HG02981 (cell line): ENCODE measurements around the gene TIPARP.
"Not testable (repeated sequence)": the region's sequence is repeated elsewhere in the genome, so short reads cannot be mapped to it uniquely, and the experiment has no call there.

Source experiments
- ATAC-seq: cut with Tn5 transposase; IDR thresholded peaks from one replicate; pipeline ENCODE4 v1.9.1; 2021; ENCODE audit warnings: mild to moderate bottlenecking, moderate library complexity; ENCODE audit not compliant: unreplicated experiment

Gene TIPARP

DNA sequence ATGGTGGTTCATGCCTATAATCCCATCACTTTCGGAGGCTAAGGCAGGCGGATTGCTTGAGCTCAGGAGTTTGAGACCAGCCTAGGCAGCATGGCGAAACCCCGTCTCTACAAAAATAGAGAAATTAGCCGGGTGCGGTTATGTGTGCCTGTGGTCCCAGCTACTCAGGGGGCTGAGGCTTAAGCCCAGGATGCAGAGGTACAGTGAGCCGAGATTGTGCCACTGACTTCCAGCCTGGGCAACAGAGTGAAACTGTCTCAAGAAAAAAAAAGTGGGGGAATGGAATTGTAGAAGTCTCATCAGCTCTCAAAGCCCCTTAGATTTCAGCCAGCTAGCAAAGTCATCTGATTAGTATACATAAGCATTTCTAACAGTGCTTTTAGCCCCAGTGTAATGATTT lies 33.2 kb downstream of the TIPARP start:
- ATAC-seq: no peak

GRCh38 chr3:156710429-156710828 lies 36.0 kb downstream of the TIPARP start:
- ATAC-seq: no peak

- no peak for ATAC-seq
These were observed 36.7 kb downstream of the TIPARP start for GRCh38 chr3:156711113-156711512.

DNA sequence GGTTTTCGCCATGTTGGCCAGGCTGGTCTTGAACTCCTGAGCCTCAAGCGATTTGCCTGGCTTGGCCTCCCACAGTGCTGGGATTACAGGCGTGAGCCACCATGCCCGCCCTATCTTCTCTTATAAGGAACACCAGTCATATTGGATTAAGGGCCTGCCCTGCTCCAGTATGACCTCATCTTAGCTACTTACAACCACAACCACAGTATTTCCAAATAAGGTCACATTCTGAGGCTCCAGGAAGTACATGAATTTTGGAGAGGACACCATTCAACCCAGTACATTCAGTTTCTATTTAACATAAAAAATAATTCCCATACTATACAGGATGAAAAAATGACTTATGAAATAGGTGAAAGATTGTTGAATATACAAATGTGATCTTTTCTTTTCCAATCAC lies 37.6 kb downstream of the TIPARP start:
- peak; percentile 96 for ATAC-seq

DNA sequence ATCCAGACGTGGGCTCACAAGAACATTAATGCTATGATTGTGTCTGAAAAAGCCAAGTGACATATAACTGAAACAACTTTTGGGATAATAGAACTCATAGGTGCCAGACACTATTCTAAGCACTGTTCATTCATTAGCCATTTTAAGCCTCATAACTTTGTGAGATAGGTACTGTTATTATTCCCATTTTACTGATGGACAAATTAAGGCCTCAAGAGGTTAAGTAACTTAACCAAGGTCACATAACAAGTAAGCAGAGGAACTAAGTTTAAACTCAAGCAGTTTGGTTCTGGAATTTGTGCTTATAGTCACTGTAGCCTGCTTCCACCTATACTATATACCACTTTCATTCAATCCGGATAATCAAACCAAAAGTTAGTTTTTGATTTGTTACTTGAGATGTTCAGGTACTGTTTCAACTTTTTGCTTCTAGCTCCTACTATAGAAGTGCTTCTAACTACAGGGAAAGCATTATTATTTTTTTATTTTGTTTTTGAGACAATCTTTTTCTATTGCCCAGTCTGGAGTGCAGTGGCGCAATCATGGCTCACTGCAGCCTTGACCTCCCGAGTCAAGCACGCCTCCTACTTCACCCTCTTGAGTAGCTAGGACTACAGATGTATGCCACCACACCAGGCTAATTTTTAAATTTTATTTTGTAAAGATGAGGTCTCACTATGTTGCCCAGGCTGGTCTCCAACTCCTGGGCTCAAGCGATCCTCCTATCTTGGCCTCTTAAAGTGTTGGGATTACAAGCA lies 41.9 kb downstream of the TIPARP start:
- no peak for ATAC-seq

DNA sequence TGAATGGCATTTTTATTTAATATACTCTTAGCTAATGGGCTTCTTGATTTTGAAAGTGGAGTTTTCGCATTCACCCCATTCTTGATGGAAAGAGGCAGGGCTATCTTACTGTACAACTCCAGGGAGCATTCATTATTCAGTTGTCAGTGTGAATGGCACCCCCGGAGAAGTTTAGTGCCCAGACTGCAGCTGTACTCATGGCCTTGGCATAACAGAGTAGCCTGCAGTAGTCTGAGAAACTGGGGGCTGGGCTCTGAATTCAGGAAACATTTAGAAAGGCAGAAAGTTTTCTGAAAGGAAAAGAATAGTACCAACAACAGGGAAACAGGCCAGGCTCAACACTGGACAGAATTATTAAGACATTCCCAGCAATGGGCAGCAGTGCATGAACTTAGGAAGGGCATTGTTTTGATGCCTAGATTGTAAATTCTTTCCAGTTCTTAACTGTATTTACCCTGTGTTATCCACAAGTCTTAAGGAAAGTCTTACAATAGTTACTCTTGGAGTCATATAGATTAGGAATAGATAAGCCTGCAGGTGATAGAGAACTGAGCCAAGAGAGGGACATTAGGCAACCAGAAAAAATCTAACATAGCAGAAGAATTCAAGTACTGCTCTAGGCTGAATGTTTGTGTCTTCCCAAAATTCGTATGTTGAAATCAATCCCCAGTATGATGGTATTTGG lies 44.4 kb downstream of the TIPARP start:
- no peak for ATAC-seq

- no peak for ATAC-seq
These were observed 46.4 kb downstream of the TIPARP start for GRCh38 chr3:156720826-156721225.

DNA sequence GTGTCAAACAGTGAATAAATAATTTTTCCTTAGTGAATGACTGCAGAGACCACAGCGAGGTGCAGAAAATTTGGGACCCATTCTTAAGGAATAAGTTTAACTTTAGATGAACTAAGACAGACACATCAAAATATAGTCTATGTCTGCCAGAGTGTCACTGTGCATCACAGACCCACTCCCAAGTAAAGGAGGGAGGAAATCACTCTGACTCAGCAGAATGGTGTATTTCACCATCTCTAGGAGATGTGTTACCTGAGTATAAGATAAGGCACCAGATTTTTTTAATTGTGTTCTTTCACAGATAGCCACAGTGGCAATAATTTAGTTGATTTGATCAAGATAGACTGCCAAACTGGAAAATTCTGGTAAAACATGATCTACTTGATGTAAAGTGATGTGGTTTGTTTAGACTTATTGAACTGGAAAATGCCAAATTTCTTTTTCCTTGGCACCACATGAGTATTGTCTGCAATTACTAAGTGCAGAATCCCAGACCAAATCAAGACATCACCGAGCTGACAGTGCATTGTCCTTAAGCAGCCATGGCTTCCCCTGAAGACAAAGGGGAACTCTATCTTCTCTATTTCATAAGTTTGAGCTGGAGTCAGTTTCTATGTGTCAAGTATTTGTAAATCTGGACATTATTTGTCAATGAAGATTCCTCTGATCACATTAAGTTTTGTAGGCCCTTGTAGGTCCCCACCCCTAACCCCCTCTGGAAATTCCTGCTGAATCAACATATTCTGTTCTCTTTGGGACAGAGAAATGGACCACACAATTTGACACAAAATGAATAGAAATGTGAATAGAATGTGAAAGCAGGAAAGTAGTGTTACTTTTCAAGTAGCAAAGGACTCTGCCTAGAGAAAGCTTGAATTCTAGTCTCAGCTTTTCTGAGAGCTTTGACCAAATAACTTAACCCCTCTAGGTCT lies 47.6 kb downstream of the TIPARP start:
- ATAC-seq: no peak

- no peak for ATAC-seq
These were observed 48.8 kb downstream of the TIPARP start for GRCh38 chr3:156723182-156723619.

- no peak for ATAC-seq
These were observed 51.3 kb downstream of the TIPARP start for GRCh38 chr3:156725682-156726081.

DNA sequence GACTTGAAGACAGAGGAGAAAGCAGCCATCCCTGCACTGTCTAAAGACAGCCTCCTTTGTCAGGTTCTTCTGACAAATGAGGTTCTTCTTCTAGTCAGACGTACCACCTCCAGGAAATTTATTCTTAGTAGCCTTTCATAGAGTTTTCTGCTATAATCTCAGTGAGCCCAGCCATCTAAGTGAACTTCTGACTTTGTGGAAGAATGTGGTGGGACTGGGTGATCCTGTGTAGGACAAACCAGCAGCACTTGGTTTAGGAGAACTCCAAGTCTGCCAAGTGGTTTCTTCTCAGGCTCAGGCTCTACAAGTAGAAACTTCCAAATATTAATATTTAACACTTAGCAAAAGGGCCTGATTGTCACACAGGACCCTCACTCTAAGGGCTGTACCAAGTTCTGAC lies 52.1 kb downstream of the TIPARP start:
- ATAC-seq: no peak

GRCh38 chr3:156727519-156728205 lies 53.3 kb downstream of the TIPARP start:
- peak; percentile 91 for ATAC-seq

DNA sequence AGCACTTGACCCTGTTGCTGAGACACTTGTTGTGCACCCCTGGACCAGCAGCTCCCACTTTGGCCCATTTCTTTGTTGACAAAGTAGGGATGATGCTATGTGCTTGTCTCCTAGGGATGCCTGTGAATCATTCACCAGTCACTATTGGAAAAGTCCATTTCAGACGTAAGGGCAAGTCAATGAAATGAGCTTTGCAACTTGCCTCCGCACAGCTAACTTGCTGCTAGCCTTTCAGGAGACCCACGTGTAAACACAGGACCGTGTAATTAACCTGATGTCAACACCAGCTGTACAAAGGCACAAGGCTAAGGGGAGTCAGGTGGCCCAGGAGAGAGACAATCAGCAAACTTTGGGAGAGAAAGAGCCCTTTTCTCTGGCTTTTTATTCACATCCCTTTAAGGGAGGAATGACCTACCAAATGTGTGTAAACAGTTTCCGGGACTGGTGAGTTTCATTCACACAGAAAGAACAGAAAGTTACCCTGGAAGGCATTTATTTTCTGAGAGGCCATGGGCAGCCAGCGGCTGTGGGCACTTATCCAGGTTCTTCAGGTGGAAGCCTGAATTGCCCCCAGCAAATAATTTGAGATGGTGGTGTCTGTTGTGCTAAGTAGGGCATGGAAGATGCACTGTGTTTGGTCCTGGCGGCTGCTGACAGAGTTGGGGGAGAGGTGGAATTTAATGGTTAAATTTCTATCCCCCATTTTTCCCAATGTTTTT lies 54.0 kb downstream of the TIPARP start:
- no peak for ATAC-seq

GRCh38 chr3:156729460-156730179 lies 55.2 kb downstream of the TIPARP start:
- ATAC-seq: no peak

DNA sequence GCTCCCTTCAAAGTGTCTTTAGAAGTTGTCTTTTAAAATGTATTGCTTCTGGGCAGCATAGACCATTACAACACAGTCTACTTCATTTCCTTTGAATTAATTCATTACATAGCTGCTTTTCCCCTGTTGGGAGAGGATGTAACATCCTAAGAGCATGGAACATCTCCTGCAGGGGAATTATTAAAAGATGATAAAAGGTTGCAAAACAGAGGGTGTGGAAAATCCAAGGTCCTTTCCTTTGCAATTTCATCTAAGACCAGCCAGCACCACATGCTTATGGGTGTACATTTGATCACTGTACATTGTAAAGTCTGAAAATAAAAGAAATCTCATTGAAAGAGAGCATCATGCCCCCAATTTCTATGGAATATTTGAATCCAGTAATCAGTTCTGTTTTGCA lies 57.4 kb downstream of the TIPARP start:
- ATAC-seq: no peak

- ATAC-seq: no peak
These were observed 57.9 kb downstream of the TIPARP start for GRCh38 chr3:156732261-156732660.

- no peak for ATAC-seq
These were observed 58.5 kb downstream of the TIPARP start for GRCh38 chr3:156732715-156733421.

- not testable (repeated sequence) for ATAC-seq
These were observed 60.3 kb downstream of the TIPARP start for GRCh38 chr3:156734661-156735060.

GRCh38 chr3:156735471-156735870 lies 61.1 kb downstream of the TIPARP start:
- ATAC-seq: no peak
